NT2/D1 (cell line): ENCODE results near the gene KAZN.

ENCODE experiments used
- DNase-seq: peaks from one replicate; pipeline ENCODE4 v3.0.0-alpha.2; 2011; ENCODE audit warnings: low read depth, low spot score
- H3K27me3 ChIP-seq: 2 replicates; pipeline ENCODE4 v1.6.0; 2011; ENCODE audit warnings: mild to moderate bottlenecking; ENCODE audit not compliant: insufficient read length, insufficient read depth
- H3K36me3 ChIP-seq: 2 replicates; pipeline ENCODE4 v1.6.1; 2011; ENCODE audit warnings: mild to moderate bottlenecking, low read length, mixed read lengths; ENCODE audit not compliant: insufficient read depth, insufficient read length
- H3K4me1 ChIP-seq: 2 replicates; pipeline ENCODE4 v1.5.1; 2011; ENCODE audit not compliant: insufficient read depth, insufficient read length
- H3K4me3 ChIP-seq: 2 replicates; pipeline ENCODE4 v1.5.1; 2011; ENCODE audit warnings: low read depth; ENCODE audit not compliant: insufficient read length
- H3K9ac ChIP-seq: 2 replicates; pipeline ENCODE4 v1.6.0; 2011; ENCODE audit warnings: low read depth; ENCODE audit not compliant: insufficient read length
- H3K9me3 ChIP-seq: 2 replicates; pipeline ENCODE4 v1.5.1; 2011; ENCODE audit warnings: mild to moderate bottlenecking, low read length; ENCODE audit not compliant: insufficient read depth
- SUZ12 ChIP-seq: IDR thresholded peaks from 2 replicates; pipeline ENCODE4 v1.6.1; 2011; ENCODE audit not compliant: insufficient read length, insufficient read depth; ENCODE audit errors: extremely low read depth
- YY1 ChIP-seq: IDR thresholded peaks from 2 replicates; pipeline ENCODE4 v1.6.1; 2011; ENCODE audit not compliant: insufficient read length, insufficient read depth
- ZNF274 ChIP-seq: IDR thresholded peaks from 2 replicates; pipeline ENCODE4 v1.6.1; 2011; ENCODE audit warnings: mild to moderate bottlenecking, low read depth, low read length

KAZN gene

DNA sequence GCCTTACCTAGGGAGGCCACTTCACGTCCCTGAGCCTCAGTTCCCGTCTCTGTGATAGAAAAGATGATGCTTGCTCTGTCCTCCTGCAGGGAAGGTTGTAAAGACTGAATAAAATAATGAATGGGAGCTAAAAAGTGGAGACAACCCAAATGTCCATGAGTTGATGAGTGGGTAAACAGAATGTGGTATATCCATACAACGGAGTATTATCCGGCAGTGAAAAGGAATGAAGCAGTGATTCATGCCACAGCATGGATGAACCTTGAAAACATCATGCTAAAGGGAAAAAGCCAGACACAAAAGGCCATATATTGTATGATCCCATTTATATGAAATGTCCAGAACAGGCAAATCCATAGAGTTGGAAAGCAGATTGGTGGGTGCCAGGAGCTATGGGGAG lies 77.9 kb downstream of the KAZN start:
- Histone ChIP-seq H3K36me3 (no peaks in the 10 kb centered on the region), H3K4me3 (no peak overlapping the region), H3K4me1 (no peaks in the 10 kb centered on the region), H3K27me3 (no peaks in the 10 kb centered on the region), H3K9ac (no peak overlapping the region), H3K9me3 (peaks cover 14% of the 10 kb centered on the region; the same call in 1 of the 2 replicates)
- no peak for DNase-seq
- no peak for TF ChIP-seq ZNF274
- no peak for TF ChIP-seq SUZ12
- TF ChIP-seq YY1, result no peak

DNA sequence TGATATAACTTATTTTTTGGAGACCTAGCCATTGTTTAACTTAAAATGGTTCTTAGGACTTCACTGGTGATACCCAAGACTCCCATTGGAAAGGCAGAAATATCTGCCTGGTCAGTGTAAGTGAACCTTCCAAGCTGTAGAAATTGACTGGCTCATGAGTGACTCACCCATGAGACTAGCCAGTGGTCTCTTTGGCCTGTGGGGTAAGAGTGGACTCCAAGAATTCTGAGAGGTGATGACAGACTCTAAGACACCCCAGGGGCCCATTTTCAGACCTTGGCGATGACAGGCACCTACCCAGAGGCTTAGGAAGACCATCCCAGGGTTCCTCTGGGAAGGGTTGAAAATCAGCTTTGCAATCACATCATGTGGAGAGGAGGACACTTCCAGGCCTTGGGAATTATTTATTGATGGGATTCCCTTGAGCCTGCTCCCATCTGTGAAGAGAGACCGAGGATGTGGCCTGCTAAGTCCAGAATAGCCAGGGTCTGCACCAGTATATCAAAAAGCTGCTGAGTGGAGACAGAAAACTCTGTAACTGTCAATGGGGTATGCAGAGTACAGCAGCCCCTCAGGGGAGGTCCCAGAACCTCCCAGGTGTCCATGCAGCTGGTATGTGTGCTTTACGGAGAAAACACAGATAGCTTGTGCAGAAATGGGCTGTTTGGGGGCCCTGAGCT lies 78.9 kb downstream of the KAZN start:
- no peak for DNase-seq
- no peak for TF ChIP-seq YY1
- no peak for TF ChIP-seq SUZ12
- TF ChIP-seq ZNF274, result no peak
- no peaks in the 10 kb centered on the region for H3K36me3 ChIP-seq
- no peaks in the 10 kb centered on the region for H3K4me1 ChIP-seq
- H3K9ac ChIP-seq, result no peak overlapping the region
- H3K4me3 ChIP-seq, result no peak overlapping the region
- H3K27me3 ChIP-seq, result no peaks in the 10 kb centered on the region
- H3K9me3 ChIP-seq, result peaks cover 14% of the 10 kb centered on the region; the same call in 1 of the 2 replicates

DNA sequence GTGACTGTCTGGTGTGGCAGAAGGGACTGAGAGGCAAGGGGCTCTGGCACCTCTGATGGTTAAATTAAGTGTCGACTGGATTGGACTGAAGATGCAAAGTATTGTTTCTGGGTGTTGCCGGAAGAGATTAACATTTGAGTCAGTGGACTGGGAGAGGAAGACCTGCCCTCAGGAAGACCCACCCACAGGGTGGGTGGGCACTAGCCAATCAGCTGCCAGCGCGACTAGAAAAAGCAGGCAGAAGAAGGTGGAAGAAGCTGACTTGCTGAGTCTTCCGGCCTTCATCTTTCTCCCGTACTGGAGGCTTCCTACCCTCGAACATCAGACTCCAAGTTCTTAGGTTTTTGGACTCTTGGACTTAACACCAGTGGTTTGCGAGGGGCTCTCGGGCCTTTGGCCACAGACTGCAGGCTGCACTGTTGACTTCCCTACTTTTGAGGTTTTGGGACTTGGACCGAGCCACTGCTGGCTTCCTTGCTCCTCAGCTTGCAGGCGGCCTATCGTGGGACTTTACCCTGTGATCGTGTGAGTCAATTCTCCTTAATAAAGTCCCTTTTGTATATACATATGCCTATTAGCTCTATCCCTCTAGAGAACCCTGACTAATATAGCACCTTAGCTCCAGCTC lies 79.6 kb downstream of the KAZN start:
- Histone ChIP-seq H3K4me3 (no peak overlapping the region), H3K4me1 (no peaks in the 10 kb centered on the region), H3K9me3 (peaks cover 14% of the 10 kb centered on the region; the same call in 1 of the 2 replicates), H3K9ac (no peak overlapping the region), H3K36me3 (no peaks in the 10 kb centered on the region), H3K27me3 (no peaks in the 10 kb centered on the region)
- TF ChIP-seq ZNF274 (no peak), YY1 (no peak)
- no peak for DNase-seq

DNA sequence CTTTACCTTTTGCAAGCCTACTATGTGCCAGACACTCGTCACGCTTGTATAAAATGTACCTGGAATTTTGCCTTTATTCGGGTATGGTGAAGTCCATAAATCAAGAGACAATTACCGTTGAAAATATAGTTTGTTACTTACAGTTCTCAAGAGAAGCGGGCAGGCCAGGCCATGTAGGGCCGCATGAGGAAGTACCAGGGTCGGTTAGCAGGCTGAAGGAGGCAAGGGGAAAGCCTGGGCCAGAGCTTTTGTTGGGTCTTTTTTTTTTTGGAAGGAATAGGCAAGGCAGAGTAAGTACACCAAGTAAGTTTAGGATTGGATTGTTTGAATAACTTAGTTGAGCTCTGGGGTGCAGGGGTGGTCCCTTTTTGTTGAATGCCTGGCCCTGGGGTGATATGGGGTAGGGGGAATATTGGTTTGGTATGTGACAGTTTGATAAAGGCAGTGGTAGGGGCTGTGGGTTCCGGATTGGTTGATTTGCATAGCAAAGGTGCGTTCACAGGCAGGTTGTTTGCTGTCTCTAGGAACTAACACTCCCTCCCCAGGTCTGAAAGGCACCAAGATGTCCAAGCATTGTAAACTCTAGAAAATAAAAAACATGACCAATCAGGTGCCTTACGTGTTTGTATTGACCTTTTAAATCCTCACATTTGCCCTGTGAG lies 80.7 kb downstream of the KAZN start:
- no peak for TF ChIP-seq SUZ12
- TF ChIP-seq ZNF274, result no peak
- no peak for TF ChIP-seq YY1
- H3K4me1 ChIP-seq, result no peaks in the 10 kb centered on the region
- H3K9ac ChIP-seq, result no peak overlapping the region
- H3K36me3 ChIP-seq, result no peaks in the 10 kb centered on the region
- H3K4me3 ChIP-seq, result no peak overlapping the region
- H3K9me3 ChIP-seq, result peaks cover 16% of the 10 kb centered on the region; the same call in 1 of the 2 replicates
- H3K27me3 ChIP-seq, result no peaks in the 10 kb centered on the region
- no peak for DNase-seq

DNA sequence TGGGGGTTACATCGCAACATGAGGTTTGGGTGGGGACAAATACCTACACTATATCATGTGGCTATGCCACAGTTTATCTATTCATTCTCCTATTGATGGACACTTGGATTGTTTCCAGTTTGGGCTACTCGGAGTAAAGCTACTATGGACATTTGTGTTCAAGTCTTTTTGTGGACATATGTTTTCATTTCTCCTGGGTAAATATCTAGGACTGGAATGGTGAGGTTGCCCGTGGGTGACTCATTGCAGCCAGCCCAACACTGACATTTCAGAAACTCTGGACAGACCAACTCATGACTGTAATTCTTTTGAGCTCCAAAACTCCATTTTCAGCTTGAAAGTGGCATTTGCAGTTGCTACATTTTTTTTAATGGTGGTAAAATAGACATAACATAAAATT lies 82.7 kb downstream of the KAZN start:
- H3K9ac ChIP-seq, result no peak overlapping the region
- no peak for DNase-seq
- no peaks in the 10 kb centered on the region for H3K36me3 ChIP-seq
- H3K4me3 ChIP-seq, result no peak overlapping the region
- H3K9me3 ChIP-seq, result peaks cover 12% of the 10 kb centered on the region; the same call in 1 of the 2 replicates
- H3K27me3 ChIP-seq, result no peaks in the 10 kb centered on the region
- no peak for TF ChIP-seq SUZ12
- TF ChIP-seq YY1, result no peak
- TF ChIP-seq ZNF274, result no peak
- no peaks in the 10 kb centered on the region for H3K4me1 ChIP-seq

DNA sequence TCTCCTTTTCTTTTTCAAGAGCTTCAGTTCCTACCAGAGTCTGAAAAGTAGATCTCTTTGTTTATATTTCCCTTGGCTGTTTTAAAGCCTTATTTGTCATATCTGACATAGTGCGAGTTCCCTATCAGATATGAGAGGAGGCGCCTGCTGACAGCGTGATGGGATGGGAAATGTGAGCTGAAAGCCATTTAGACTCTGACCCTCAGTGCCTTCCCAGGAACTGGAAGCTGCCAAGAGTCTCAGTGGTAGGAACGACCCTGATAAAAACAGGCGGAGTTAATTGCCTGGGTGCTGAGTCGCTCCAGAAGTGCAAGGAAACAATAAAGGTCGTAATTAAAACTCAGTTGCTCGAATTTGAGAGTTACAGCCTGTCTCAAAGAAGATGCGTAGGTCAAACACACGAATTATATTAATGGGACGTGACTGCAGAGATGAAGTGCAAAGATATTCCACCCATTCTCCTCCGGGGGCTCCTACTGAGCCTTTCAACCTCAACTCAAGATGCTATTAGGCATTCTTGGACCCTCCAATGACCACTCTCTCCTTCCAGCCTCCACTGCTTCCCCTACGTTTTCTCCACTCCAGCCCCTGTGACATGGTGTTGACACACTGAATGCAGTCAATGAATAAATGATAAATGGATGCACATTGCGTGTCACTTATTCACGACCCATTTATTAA lies 84.6 kb downstream of the KAZN start:
- no peak for DNase-seq
- Histone ChIP-seq H3K4me3 (no peak overlapping the region), H3K27me3 (no peaks in the 10 kb centered on the region), H3K9me3 (peaks cover 7% of the 10 kb centered on the region; the same call in 1 of the 2 replicates), H3K4me1 (peaks cover 3% of the 10 kb centered on the region), H3K36me3 (no peaks in the 10 kb centered on the region), H3K9ac (no peak overlapping the region)
- TF ChIP-seq ZNF274, result no peak
- TF ChIP-seq SUZ12, result no peak
- no peak for TF ChIP-seq YY1

DNA sequence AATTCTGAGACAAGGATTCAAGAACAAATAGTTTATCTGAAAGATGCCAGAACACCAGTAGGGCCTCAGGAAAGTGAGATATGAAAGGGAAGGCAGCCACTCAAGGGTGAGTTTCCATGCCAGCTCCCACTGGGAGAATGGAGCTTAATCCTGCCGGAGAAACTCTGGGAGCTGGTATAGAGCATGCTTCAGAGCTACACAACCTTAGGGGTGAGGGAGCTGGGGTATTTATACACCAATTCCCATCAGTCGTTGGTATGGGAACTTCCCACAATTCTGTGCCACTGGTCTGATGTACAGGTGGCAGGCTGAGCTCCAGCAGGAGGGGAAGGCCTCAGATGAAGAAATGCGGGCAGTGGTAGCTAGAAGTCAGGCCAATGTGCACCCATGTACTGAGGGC lies 86.6 kb downstream of the KAZN start:
- Histone ChIP-seq H3K4me1 (peaks cover 3% of the 10 kb centered on the region), H3K36me3 (no peaks in the 10 kb centered on the region), H3K4me3 (no peak overlapping the region), H3K27me3 (no peaks in the 10 kb centered on the region), H3K9ac (no peak overlapping the region), H3K9me3 (peaks cover 7% of the 10 kb centered on the region; the same call in 1 of the 2 replicates)
- no peak for DNase-seq
- TF ChIP-seq SUZ12, result no peak
